Renal cortical epithelial cell (primary cell): Measurements from ENCODE around the gene FCRLA. TPM values are rescaled to one million over a fixed set of nuclear protein-coding genes. Genes with fewer than 3 reads are reported as not detected.
"Not testable (repeated sequence)": the region's sequence is repeated elsewhere in the genome, so short reads cannot be mapped to it uniquely, and the experiment has no call there.

Experiments
- DNase-seq: peaks from one replicate; pipeline ENCODE4 v3.0.0-alpha.2; 2011; ENCODE audit warnings: low read depth
- total RNA-seq: library from RNA; depleted of rRNA; stranded (reverse); fragments of >200 nt; gene quantifications from 2 replicates; pipeline ENCODE4 v1.2.3, GENCODE V29; 2014

Gene FCRLA
- total RNA-seq: 1.4 TPM in 1 of 2 replicates, not detected in the other

GRCh38 chr1:161706482-161707347, at the start of gene FCRLA:
FCRLA (plus strand) TSS chr1:161707229; CDS start chr1:161707265, 36 bp downstream.
- peak; percentile 91 for DNase-seq

DNA sequence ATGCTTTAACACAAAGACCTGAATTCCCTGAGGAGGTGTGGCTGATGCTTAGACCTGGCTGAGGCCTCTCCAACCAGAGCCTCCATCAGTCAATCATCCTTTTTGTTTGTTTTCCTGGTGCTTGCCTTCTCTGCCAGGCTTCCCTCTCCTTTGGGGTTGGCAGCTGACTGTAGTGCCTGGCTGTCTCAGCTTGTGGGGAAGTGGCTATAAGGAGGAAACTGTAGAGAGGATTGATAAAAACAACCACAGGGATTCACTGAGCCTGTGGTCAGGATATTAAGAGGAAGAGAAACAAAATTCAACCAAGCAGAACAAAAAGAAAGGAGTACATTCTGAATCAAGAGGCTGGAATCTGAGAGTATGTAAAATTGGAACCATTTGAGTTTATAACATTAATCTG, 48.5 kb upstream of the FCRLA start:
- DNase-seq: not testable (repeated sequence)

DNA sequence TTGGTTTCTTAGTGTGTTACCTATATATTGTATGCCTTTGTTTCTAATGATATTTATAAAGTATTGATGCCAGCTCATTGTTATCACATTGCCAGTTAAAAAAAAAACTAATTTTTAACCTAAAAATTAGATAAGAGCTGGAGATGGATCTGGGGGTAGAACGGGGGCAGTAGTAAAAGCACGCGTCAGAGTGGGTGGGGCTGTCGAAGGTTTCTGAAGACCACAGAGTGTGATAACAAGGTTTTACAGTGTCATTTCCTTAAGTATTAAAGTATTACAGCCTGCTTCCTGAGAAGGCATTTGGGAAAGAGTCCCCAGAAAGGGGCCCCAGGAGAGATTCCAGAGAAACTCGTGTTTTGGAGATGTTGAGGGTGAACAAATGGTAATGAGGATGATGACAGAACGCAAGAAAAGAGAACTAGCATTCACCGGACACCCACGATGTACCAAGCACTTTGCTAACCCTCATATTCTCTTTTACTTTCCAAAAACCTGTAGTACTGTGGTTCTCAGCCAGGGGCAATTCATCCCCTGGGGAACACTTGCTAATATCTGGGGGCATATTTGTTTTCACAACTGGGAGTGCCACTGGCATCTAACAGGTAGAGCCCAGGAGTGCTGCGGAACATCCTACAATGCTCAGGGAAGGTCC, 45.2 kb upstream of the FCRLA start:
- DNase-seq: not testable (repeated sequence)

DNA sequence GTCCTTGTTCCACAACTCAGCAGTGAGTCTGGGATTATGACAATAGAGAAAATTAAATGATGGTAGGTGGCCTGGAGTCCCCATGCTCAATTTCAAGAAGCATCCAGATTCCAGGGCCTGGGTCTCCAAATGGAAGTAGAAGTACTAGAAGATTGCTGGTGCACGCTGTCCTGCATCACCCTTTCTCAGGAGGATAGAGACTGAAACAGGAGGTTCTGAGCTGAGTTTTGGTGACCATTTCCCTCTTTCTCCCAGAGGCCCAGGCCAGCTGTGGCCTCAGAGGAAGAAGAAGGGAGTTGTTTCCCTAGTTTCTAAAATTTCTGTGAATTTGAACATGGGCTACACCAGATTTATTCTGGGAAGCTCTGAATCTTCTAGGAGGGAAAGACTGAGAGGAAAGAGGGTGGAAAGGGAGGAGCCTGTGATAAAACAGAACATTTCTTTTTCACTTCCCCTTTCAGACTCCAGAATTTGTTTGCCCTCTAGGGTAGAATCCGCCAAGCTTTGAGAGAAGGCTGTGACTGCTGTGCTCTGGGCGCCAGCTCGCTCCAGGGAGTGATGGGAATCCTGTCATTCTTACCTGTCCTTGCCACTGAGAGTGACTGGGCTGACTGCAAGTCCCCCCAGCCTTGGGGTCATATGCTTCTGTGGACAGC, 44.2 kb upstream of the FCRLA start, which contains the start of gene FCGR2B:
FCGR2B (plus strand) TSS at position 460 of the 656 bp plus-strand sequence; CDS start at position 559, 99 bp downstream.
- DNase-seq: not testable (repeated sequence)

- not testable (repeated sequence) for DNase-seq
These were observed 43.5 kb upstream of the FCRLA start for GRCh38 chr1:161663569-161663968.

DNA sequence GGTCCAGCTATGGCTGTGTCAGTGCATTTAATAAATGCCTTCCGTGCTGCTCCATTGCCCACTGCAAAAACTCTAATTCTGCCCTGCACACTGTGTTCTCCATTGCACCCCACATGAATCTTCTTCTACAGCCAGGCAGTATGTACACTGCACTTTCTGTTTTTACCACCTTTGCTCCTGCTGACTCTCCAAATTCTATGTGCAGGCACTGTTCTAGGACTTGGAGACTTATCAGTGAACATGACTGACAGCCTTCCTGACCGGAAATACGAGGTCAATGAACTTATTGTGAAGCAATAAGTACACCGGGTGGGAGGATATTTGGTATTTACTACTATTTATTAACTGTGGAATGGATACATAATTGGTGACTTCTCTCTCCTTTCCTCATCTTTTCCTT, 42.3 kb upstream of the FCRLA start:
- DNase-seq: not testable (repeated sequence)

- DNase-seq: peak; percentile 41
These were observed 35.7 kb upstream of the FCRLA start for GRCh38 chr1:161671045-161672020.

DNA sequence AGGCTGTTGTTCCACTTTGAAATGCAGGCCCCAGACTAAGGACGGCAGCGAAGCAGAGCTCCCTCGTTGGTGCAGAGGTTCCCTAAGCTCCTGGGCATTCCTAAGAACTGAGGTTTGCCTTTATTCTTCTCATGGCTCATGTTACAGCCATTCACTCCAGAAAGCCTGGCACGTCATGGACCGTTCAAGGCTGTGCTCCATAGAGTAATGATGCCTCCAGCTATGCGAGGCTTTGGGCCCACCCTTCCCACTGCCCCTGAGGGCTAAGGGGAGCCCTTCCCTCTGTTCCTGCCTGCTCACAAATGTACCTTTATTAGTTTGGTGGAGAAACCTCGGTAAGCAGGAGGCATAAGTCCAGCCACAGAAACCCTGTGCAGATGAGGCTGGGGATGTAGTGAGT, 33.6 kb upstream of the FCRLA start:
- DNase-seq: not testable (repeated sequence)

- not testable (repeated sequence) for DNase-seq
These were observed 32.6 kb upstream of the FCRLA start for GRCh38 chr1:161674447-161674846.

DNA sequence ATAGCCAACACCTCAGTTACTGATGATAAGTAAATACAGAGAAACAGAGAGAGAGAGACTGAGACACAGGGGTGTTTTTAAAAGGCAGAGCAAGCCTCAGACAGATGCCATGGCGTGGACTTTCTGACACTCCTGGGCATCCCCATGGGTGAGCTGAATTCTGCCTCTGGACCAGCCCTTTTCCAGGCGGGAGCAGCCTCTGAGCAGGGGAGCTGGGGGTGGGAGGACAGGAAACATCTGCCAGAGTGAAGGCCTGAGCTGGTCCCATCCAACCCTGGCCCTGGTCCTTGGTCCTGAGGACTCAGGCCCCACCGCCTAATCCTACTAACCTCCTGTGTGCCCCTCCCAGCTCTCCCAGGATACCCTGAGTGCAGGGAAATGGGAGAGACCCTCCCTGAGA, 32.1 kb upstream of the FCRLA start:
- DNase-seq: not testable (repeated sequence)

DNA sequence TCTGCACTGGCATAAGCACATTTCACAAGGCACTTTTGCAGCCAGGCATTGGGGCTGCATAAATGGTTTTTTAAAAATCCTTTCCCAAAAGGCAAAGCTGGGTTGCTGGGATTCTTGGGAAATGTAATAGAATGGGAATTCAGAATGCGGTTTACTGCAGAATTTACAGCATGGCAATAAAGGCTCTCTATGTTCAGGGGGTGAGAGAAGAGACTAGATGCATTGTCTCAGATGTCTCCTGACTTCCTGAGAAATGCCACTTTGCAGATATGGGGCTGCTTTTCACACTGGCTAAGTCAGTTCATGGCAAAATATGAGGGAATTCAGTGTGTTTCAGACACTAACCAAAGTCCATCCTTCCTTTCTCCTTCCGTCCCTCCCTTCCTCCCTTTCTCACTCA, 30.6 kb upstream of the FCRLA start:
- DNase-seq: no peak

DNA sequence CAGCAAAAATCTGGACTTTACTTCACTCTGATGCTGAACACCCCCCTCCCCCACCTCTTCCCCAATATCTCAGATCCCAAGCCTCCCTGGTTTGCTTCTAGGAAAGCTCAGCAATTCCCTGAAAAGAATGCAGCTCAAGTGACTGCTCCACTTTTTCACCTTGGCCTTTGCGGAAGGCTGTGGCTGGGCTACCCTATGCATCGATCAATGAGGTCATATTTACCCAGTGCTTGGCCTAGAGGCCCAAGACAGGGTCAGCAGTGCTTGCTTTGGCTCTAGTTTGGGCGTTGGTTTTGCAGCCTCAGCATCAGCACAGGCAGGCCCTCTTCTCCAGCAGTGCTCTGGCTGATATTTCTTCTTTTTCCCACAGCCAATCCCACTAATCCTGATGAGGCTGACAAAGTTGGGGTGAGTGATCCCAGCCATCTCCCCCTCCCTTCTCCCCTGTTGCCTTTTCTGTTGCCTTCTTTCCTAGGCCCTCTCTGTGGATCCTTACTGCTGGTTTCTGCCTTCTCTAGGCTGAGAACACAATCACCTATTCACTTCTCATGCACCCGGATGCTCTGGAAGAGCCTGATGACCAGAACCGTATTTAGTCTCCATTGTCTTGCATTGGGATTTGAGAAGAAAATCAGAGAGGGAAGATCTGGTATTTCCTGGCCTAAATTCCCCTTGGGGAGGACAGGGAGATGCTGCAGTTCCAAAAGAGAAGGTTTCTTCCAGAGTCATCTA, 29.9 kb upstream of the FCRLA start:
- DNase-seq: no peak

GRCh38 chr1:161678500-161678899, 28.5 kb upstream of the FCRLA start:
- no peak for DNase-seq

DNA sequence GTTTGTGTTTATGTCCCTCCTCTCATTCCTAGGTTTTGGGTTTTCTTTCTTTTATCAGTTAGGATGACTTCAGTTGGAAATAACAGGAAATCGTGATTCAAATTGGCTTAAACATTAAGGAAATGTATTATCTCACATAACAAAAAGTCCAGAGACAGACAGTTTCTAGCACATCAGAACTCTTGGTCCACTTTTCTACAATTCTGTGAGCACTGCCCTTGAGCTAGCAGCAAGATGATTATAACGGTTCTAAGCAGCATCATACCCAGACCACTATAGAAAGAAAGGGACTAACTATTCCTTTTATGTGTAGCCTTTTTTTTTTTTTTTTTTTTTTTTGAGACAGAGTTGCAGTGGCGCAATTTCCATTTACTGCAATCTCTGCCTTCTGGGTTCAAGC, 25.1 kb upstream of the FCRLA start:
- DNase-seq: no peak

GRCh38 chr1:161688946-161689345, 18.1 kb upstream of the FCRLA start:
- no peak for DNase-seq

DNA sequence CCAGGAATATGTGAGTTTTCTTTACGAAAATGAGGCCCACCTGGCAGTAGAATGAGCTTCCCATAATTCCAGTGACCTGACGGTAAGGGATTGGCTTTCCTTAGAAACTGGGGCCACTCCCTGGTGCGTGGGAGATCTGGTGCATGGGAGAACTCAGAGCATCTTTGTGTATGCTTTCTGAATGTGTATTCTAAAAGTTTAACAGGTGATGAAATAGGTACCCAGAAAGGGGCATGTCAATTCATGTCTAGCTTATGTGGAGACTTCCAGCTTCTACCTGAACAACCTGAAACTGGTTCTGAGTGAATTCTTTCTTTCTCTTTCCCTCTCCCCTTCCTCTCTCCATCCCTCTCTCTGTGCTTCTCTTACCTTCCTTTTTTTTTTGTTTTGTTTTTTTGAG, 15.2 kb upstream of the FCRLA start:
- no peak for DNase-seq

DNA sequence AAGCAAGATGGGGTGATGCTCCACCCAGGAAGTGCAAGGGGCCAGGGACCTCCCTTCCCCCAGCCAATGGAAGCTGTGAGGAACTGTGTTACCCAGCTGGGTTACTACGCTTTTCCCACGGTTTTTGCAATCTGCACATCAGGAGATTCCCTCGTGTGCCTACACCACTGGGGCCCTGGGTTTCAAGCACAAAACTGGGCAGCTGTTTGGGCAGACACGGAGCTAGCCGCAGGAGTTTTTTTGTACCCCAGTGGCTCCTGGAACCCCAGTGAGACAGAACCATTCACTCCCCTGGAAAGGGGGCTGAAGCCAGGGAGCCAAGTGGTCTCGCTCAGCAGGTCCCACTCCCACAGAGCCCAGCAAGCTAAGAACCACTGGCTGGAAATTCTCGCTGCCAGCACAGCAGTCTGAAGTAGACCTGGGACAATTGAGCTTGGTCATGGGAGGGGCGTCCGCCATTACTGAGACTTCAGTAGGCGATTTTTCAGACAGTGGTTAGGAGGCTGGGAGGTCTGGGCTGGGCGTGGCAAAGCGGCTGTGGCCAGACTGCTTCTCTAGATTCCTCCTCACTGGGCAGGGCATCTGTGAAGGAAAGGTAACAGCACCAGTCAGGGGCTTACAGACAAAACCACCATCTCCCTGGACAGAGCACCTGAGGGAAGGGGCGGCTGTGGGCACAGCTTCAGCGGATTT, 13.9 kb upstream of the FCRLA start:
- not testable (repeated sequence) for DNase-seq

DNA sequence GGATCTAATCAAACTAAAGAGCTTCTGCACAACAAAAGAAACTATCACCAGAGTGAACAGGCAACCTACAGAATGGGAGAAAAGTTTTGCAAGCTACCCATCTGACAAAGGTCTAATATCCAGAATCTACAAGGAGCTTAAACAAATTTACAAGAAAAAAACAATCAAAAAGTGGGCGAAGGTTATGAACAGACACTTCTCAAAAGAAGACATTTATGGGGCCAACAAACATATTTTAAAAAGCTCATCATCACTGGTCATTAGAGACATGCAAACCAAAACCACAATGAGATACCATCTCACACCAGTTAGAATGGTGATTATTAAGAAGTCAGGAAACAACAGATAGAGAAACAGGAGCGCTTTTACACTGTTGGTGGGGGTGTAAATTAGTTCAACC, 8.7 kb upstream of the FCRLA start:
- DNase-seq: not testable (repeated sequence)

DNA sequence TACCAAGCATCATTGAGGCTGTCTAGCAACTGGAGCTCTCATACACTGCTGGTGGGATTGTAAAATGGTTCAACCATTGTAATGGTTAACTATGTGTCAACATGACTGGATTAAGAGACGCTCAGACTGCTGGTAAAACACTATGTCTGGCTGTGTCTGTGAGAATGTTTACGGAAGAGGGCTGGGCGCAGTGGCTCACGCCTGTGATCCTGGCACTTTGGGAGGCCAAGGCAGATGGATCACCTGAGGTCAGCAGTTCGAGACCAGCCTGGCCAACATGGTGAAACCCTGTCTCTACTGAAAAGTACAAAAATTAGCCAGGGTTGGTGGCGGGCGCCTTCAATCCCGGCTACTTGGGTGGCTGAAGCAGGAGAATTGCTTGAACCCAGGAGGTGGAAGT, 4.8 kb upstream of the FCRLA start:
- peak; percentile 93 for DNase-seq

DNA sequence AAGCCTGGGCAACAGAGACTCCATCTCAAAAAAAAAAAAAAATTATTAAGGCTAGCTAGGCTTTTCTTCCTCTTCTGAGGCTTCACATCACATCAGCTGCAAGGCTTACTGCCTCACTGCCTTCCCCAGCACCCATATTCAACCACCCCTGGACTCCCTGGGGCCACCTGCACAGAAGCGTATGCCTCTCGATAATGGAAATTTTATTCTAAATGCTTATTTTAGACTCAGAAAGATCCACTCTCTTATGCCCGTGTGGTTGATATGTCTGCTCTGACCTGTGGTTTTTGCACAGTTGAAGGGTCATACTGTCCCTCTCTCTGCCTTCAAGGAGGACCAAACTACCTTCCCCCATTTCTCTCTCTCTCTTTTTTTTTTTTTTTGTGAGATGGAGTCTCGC, 1.5 kb upstream of the FCRLA start:
- DNase-seq: no peak
